Neural cell (in vitro differentiated cells): ENCODE data around the gene MACROH2A2.

Source experiments
- SMC3 ChIP-seq: fragments of 450-650 bp; conservative IDR thresholded peaks from 2 replicates; pipeline ENCODE4 v1.6.1; 2014; ENCODE audit warnings: antibody characterized with exemption, mild to moderate bottlenecking, moderate library complexity; ENCODE audit not compliant: poor library complexity
- TAF1 ChIP-seq: IDR thresholded peaks from 2 replicates; pipeline ENCODE4 v1.6.1; 2012; ENCODE audit warnings: low read depth

- TF ChIP-seq TAF1, result no peak
- TF ChIP-seq SMC3, result no peak
Measured at GRCh38 chr10:70041016-70041415, 11.6 kb upstream of the MACROH2A2 start.
